SK-N-SH (cell line): ENCODE measurements around the gene KCTD15.

Experiments
- CTCF ChIP-seq: fragments of 200-600 bp; sonication (generic); IDR thresholded peaks from 2 replicates; pipeline ENCODE4 v1.6.1; 2017; ENCODE audit warnings: antibody characterized with exemption, mild to moderate bottlenecking, moderate library complexity
- JUND ChIP-seq: IDR thresholded peaks from 2 replicates; pipeline ENCODE4 v1.4.0; 2012
- MEF2A ChIP-seq: IDR thresholded peaks from 2 replicates; pipeline ENCODE4 v1.4.0; 2012; ENCODE audit warnings: low read depth, borderline replicate concordance
- MXI1 ChIP-seq: IDR thresholded peaks from 2 replicates; pipeline ENCODE4 v1.6.1; 2012; ENCODE audit warnings: mild to moderate bottlenecking, low read depth, low read length, improper control_type of control experiment
- NFIC ChIP-seq: IDR thresholded peaks from 2 replicates; pipeline ENCODE4 v1.4.0; 2012; ENCODE audit warnings: borderline replicate concordance
- POLR2AphosphoS5 ChIP-seq: IDR thresholded peaks from 2 replicates; pipeline ENCODE4 v1.6.1; 2012; ENCODE audit warnings: low read depth, low read length

DNA sequence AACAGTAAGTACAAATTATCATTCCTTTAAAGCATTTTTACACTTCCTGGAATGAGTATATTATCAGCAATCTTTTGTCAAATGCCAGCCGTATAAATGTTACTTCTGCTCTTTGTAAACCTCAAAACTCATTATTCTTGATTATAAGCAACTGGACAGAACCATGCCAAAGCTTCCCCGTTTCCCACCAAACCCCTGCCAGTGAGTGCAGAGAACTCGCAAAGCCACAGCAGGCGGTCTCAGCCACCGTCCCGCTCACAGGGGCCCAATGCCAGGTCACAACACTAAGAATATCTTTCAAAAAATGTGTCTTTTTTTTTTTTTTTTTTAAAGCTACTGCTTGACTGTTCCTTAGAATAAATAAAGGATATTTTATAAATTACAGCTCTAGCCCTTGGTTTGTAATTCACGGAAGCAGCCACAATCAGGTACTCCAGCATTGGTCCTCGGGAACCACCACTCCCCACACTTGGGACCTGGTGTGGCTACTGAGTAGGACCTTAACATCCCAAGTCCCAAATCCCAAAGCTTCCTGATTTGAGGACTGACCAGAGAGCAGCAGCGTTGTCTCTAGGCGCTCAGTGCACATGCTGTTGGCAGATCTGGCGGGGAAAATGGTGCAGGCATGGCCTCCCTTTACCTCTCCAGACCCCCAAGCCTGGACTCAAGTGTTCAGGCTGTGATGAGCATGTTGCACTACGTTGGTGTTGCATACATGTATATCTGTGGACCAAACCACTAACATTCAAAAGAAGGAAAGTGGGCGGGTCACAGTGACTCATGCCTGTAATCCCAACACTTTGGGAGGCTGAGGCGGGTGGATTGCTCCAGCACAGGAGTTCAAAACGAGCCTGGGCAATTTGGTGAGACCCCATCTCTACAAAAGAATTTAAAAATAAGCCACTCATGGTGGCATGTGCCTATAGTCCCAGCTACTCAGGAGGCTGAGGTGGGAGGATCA lies 19.0 kb downstream of the KCTD15 start:
- TF ChIP-seq JUND (no peak), MEF2A (no peak), MXI1 (no peak), NFIC (no peak), CTCF (no peak), POLR2AphosphoS5 (no peak)
